H9 (cell line): ENCODE data around the gene NFASC. TPM values are rescaled to one million over a fixed set of nuclear protein-coding genes. Genes with fewer than 3 reads are reported as not detected.

ENCODE experiments used
- DNase-seq: peaks from one replicate; pipeline ENCODE4 v3.0.0-alpha.2; 2017
- H2AFZ ChIP-seq: one replicate; pipeline ENCODE4 v1.6.1; 2013; ENCODE audit warnings: mild to moderate bottlenecking, low read length, control low read depth, moderate library complexity
- H2AK5ac ChIP-seq: 2 replicates; pipeline ENCODE4 v1.6.1; 2013; ENCODE audit warnings: low read length, control low read depth, mixed read lengths; ENCODE audit not compliant: insufficient read length
- H2BK120ac ChIP-seq: one replicate; pipeline ENCODE4 v1.6.1; 2013; ENCODE audit warnings: low read depth, mild to moderate bottlenecking, low read length, control low read depth, inconsistent platforms; ENCODE audit not compliant: poor library complexity, severe bottlenecking
- H2BK12ac ChIP-seq: 2 replicates; pipeline ENCODE4 v1.6.1; 2013; ENCODE audit warnings: low read length, control low read depth, mixed read lengths, low read depth; ENCODE audit not compliant: insufficient read length
- H2BK15ac ChIP-seq: 2 replicates; pipeline ENCODE4 v1.6.1; 2013; ENCODE audit warnings: low read depth, low read length, control low read depth
- H2BK20ac ChIP-seq: one replicate; pipeline ENCODE4 v1.6.1; 2013; ENCODE audit warnings: low read depth, mild to moderate bottlenecking, low read length, control low read depth, inconsistent platforms; ENCODE audit not compliant: poor library complexity, severe bottlenecking
- H2BK5ac ChIP-seq: 2 replicates; pipeline ENCODE4 v1.6.1; 2013; ENCODE audit warnings: low read length, control low read depth, mixed read lengths; ENCODE audit not compliant: insufficient read length
- H3K14ac ChIP-seq: 2 replicates; pipeline ENCODE4 v1.6.1; 2013; ENCODE audit warnings: low read length, control low read depth; ENCODE audit not compliant: insufficient read depth
- H3K18ac ChIP-seq: 2 replicates; pipeline ENCODE4 v1.6.1; 2013; ENCODE audit warnings: low read depth, mild to moderate bottlenecking, mixed read lengths, low read length, control low read depth; ENCODE audit not compliant: insufficient read length
- H3K23ac ChIP-seq: 2 replicates; pipeline ENCODE4 v1.6.1; 2013; ENCODE audit warnings: low read length, control low read depth, mixed read lengths, low read depth; ENCODE audit not compliant: insufficient read length
- H3K23me2 ChIP-seq: 2 replicates; pipeline ENCODE4 v1.6.1; 2013; ENCODE audit warnings: low read depth, mild to moderate bottlenecking, mixed read lengths, low read length, control low read depth; ENCODE audit not compliant: insufficient read length, poor library complexity, severe bottlenecking
- H3K27ac ChIP-seq: 2 replicates; pipeline ENCODE4 v1.5.1; 2013; ENCODE audit warnings: low read length, control low read depth, mixed read lengths, low read depth; ENCODE audit not compliant: insufficient read length
- H3K27me3 ChIP-seq: 2 replicates; pipeline ENCODE4 v1.6.1; 2013; ENCODE audit warnings: low read length, control low read depth, inconsistent platforms; ENCODE audit not compliant: insufficient read depth
- H3K4ac ChIP-seq: 2 replicates; pipeline ENCODE4 v1.6.1; 2013; ENCODE audit warnings: low read depth, mild to moderate bottlenecking, control low read depth, inconsistent platforms, low read length, moderate library complexity
- H3K4me1 ChIP-seq: 2 replicates; pipeline ENCODE4 v1.6.1; 2013; ENCODE audit warnings: low read length, control low read depth, inconsistent platforms; ENCODE audit not compliant: insufficient read depth
- H3K4me2 ChIP-seq: 2 replicates; pipeline ENCODE4 v1.6.1; 2013; ENCODE audit warnings: low read length, control low read depth, mixed read lengths; ENCODE audit not compliant: insufficient read length, insufficient read depth
- H3K56ac ChIP-seq: 2 replicates; pipeline ENCODE4 v1.6.1; 2013; ENCODE audit warnings: low read depth, mild to moderate bottlenecking, mixed read lengths, low read length, control low read depth; ENCODE audit not compliant: insufficient read length
- H3K79me1 ChIP-seq: 2 replicates; pipeline ENCODE4 v1.6.1; 2013; ENCODE audit warnings: low read depth, mild to moderate bottlenecking, moderate library complexity, low read length, control low read depth, inconsistent platforms; ENCODE audit not compliant: insufficient read depth, poor library complexity, severe bottlenecking
- H3K79me2 ChIP-seq: 2 replicates; pipeline ENCODE4 v1.6.1; 2013; ENCODE audit warnings: low read length, control low read depth, inconsistent platforms; ENCODE audit not compliant: insufficient read depth
- H3K9ac ChIP-seq: 2 replicates; pipeline ENCODE4 v1.6.1; 2013; ENCODE audit warnings: low read length, control low read depth, mixed read lengths; ENCODE audit not compliant: insufficient read length; ENCODE audit errors: extremely low read depth
- H3K9me3 ChIP-seq: one replicate; pipeline ENCODE4 v1.6.1; 2013; ENCODE audit warnings: low read depth, low read length, inconsistent platforms; ENCODE audit not compliant: control insufficient read depth
- H3T11ph ChIP-seq: one replicate; pipeline ENCODE4 v1.6.1; 2013; ENCODE audit warnings: mild to moderate bottlenecking, low read length, control low read depth, inconsistent platforms
- H4K20me1 ChIP-seq: one replicate; pipeline ENCODE4 v1.6.1; 2013; ENCODE audit not compliant: control insufficient read depth, insufficient read length, insufficient read depth
- H4K5ac ChIP-seq: 2 replicates; pipeline ENCODE4 v1.6.1; 2013; ENCODE audit warnings: low read depth, mild to moderate bottlenecking, mixed read lengths, low read length, control low read depth; ENCODE audit not compliant: insufficient read length
- H4K8ac ChIP-seq: replicated peaks from 2 replicates; pipeline ENCODE4 v1.6.1; 2013; ENCODE audit warnings: low read length, control low read depth, mixed read lengths, low read depth; ENCODE audit not compliant: insufficient read length
- H4K91ac ChIP-seq: 2 replicates; pipeline ENCODE4 v1.6.1; 2013; ENCODE audit warnings: low read depth, mild to moderate bottlenecking, moderate library complexity, mixed read lengths, low read length, control low read depth; ENCODE audit not compliant: insufficient read length
- H3K27ac Mint-ChIP-seq, 3 experiments: 2 replicates in 2 of 3; 3 replicates in 1 of 3; pipeline ENCODE4 v1.8.0; 2020 to 2021; ENCODE audit warnings: mixed read lengths in 3 of 3, mild to moderate bottlenecking in 1 of 3, moderate library complexity in 1 of 3
- H3K27me3 Mint-ChIP-seq: 2 replicates; pipeline ENCODE4 v1.8.0; 2021; ENCODE audit warnings: low read depth, mild to moderate bottlenecking, moderate library complexity, mixed read lengths
- H3K36me3 Mint-ChIP-seq, 3 experiments: 2 replicates in 2 of 3; 3 replicates in 1 of 3; pipeline ENCODE4 v1.8.0; 2020 to 2021; ENCODE audit warnings: low read depth in 3 of 3, mixed read lengths in 3 of 3; ENCODE audit not compliant: insufficient read depth in 1 of 3
- H3K4me1 Mint-ChIP-seq, 2 experiments: 2 replicates each; pipeline ENCODE4 v1.8.0; 2020; ENCODE audit warnings: mixed read lengths in 2 of 2
- H3K4me3 Mint-ChIP-seq, 2 experiments: 2 replicates in 1 of 2; 3 replicates in 1 of 2; pipeline ENCODE4 v1.8.0; 2020 to 2021; ENCODE audit warnings: mild to moderate bottlenecking in 2 of 2, mixed read lengths in 2 of 2, moderate library complexity in 1 of 2
- H3K9me3 Mint-ChIP-seq, 2 experiments: 2 replicates in 1 of 2; 3 replicates in 1 of 2; pipeline ENCODE4 v1.8.0; 2020; ENCODE audit warnings: mild to moderate bottlenecking in 2 of 2, mixed read lengths in 2 of 2, moderate library complexity in 1 of 2
- CTCF ChIP-seq: fragments of 200-600 bp; sonication (generic); conservative IDR thresholded peaks from 3 replicates; pipeline ENCODE4 v1.8.0; 2021; ENCODE audit warnings: antibody characterized with exemption, mild to moderate bottlenecking
- WGBS: extraction: QIAGEN DNeasy Blood & Tissue Kit; methylation state at CpG from one replicate; pipeline ENCODE4 v1.1.7; 2013; ENCODE audit warnings: missing lambda C conversion rate, low lambda C conversion rate, mixed read lengths; ENCODE audit not compliant: insufficient read length; ENCODE audit errors: extremely low coverage; 5-methylcytosine and 5-hydroxymethylcytosine counted together
- total RNA-seq: library from RNA; stranded (reverse); gene quantifications from 2 replicates; pipeline ENCODE4 v1.2.1, GENCODE V29; 2021

The NFASC gene
- total RNA-seq, 1 experiment from 2014 or later, result 5.0 TPM

GRCh38 chr1:204968951-204969350, 98.3 kb downstream of the NFASC start:
- H3K14ac ChIP-seq, result no peak overlapping the region
- no peak for TF ChIP-seq CTCF
- no peaks in the 10 kb centered on the region for H3K79me1 ChIP-seq
- no peak overlapping the region for H3K4me2 ChIP-seq
- no peak overlapping the region for H3K4ac ChIP-seq
- Mint-ChIP-seq H3K9me3 (no peaks in the 10 kb centered on the region), H3K36me3 (no peaks in the 10 kb centered on the region), H3K27ac (no peak overlapping the region; a peak in 1 of 7 replicates), H3K27me3 (no peaks in the 10 kb centered on the region), H3K4me3 (no peak overlapping the region; a peak in 1 of 5 replicates), H3K4me1 (peaks cover 0 to 3% of the 10 kb centered on the region in 2 experiments; a peak in 1 of 4 replicates)
- no peak overlapping the region for H2BK120ac ChIP-seq
- no peaks in the 10 kb centered on the region for H3K27me3 ChIP-seq
- H2AK5ac ChIP-seq, result no peak overlapping the region
- H2AFZ ChIP-seq, result no peak overlapping the region
- no peaks in the 10 kb centered on the region for H3K79me2 ChIP-seq
- no peaks in the 10 kb centered on the region for H3K9me3 ChIP-seq
- H3K4me1 ChIP-seq, result no peaks in the 10 kb centered on the region
- no peak overlapping the region for H2BK12ac ChIP-seq
- no peaks in the 10 kb centered on the region for H4K20me1 ChIP-seq
- H2BK20ac ChIP-seq, result no peak overlapping the region
- H4K91ac ChIP-seq, result no peak overlapping the region
- no peak overlapping the region for H2BK5ac ChIP-seq
- WGBS, result no CpG with 5 or more reads among the region's 16 CpGs
- no peak for DNase-seq
- no peak overlapping the region for H3K9ac ChIP-seq
- no peak overlapping the region for H3K56ac ChIP-seq
- no peak overlapping the region for H4K5ac ChIP-seq
- no peak overlapping the region for H3T11ph ChIP-seq
- no peaks in the 10 kb centered on the region for H3K23me2 ChIP-seq
- H3K18ac ChIP-seq, result no peak overlapping the region
- H3K23ac ChIP-seq, result no peak overlapping the region
- no peak overlapping the region for H2BK15ac ChIP-seq
- H3K27ac ChIP-seq, result no peak overlapping the region
- H4K8ac ChIP-seq, result no peak overlapping the region
